Panc1 (cell line): ENCODE measurements around the gene SVOP. TPM values are rescaled to one million over a fixed set of nuclear protein-coding genes. Genes with fewer than 3 reads are reported as not detected.

Source experiments
- ATAC-seq: fragments of 200-7000 bp; cut with Tn5 transposase; 2 replicates; pipeline ENCODE4 v1.9.1; 2020; ENCODE audit warnings: mild to moderate bottlenecking, moderate library complexity
- BruUV-seq: library from RNA; stranded (reverse); fragments of 400-500 nt; replicated peaks from 2 replicates; lab custom pipeline; 2021; lab: Mats Ljungman, UMichigan
- CTCF ChIA-PET: fragments of 300-600 bp; sonication (Branson Sonifier 250); formaldehyde crosslinking; loops from one replicate; lab custom pipeline; 2022; ENCODE audit warnings: antibody characterized with exemption; lab: Charles Lee
- POLR2A ChIA-PET: fragments of 300-600 bp; sonication (Branson Sonifier 250); formaldehyde crosslinking; loops from one replicate; lab custom pipeline; 2022; ENCODE audit warnings: antibody characterized with exemption; lab: Charles Lee
- DNase-seq: peaks from one replicate; pipeline ENCODE4 v3.0.0-alpha.2; 2010; ENCODE audit warnings: low read depth, low spot score
- H3K27ac ChIP-seq: 2 replicates; pipeline ENCODE4 v1.5.1; 2011; ENCODE audit warnings: mild to moderate bottlenecking, low read length, inconsistent platforms
- H3K27me3 ChIP-seq: fragments of 200-500 bp; sonication (Bioruptor generic); 2 replicates; pipeline ENCODE4 v1.6.0; 2014; ENCODE audit warnings: low read length, inconsistent platforms; ENCODE audit not compliant: control insufficient read depth, insufficient read depth
- H3K36me3 ChIP-seq: fragments of 200-500 bp; sonication (Bioruptor generic); 2 replicates; pipeline ENCODE4 v1.5.1; 2014; ENCODE audit warnings: inconsistent platforms, mild to moderate bottlenecking, low read length, moderate library complexity; ENCODE audit not compliant: control insufficient read depth, insufficient read depth
- H3K4me1 ChIP-seq: 2 replicates; pipeline ENCODE4 v1.5.1; 2011; ENCODE audit warnings: inconsistent platforms, mild to moderate bottlenecking, low read length, moderate library complexity; ENCODE audit not compliant: control insufficient read depth, insufficient read depth
- H3K4me3 ChIP-seq, 2 experiments: 2 replicates each; pipeline ENCODE4 v1.5.1; 2011 to 2012; ENCODE audit warnings: low read depth in 2 of 2, low read length in 2 of 2, mild to moderate bottlenecking in 2 of 2, inconsistent platforms in 1 of 2, moderate library complexity in 1 of 2
- H3K9me3 ChIP-seq: fragments of 200-500 bp; sonication (Bioruptor generic); 2 replicates; pipeline ENCODE4 v1.5.1; 2014; ENCODE audit warnings: low read depth, mild to moderate bottlenecking, inconsistent platforms, low read length, moderate library complexity; ENCODE audit not compliant: control insufficient read depth, insufficient read depth
- CTCF ChIP-seq: fragments of 450-650 bp; IDR thresholded peaks from 2 replicates; pipeline ENCODE4 v1.5.1; 2017; ENCODE audit warnings: mild to moderate bottlenecking
- POLR2AphosphoS5 ChIP-seq: IDR thresholded peaks from 2 replicates; pipeline ENCODE4 v1.6.1; 2012; ENCODE audit warnings: mild to moderate bottlenecking, low read depth, low read length, moderate library complexity
- REST ChIP-seq, 2 experiments: IDR thresholded peaks; 2 replicates each; pipeline ENCODE4 v1.6.1; 2011 to 2012; ENCODE audit warnings: low read depth in 2 of 2, control low read depth in 1 of 2, low read length in 1 of 2, mild to moderate bottlenecking in 1 of 2, moderate library complexity in 1 of 2; ENCODE audit not compliant: insufficient read depth in 1 of 2
- SIN3A ChIP-seq: IDR thresholded peaks from 2 replicates; pipeline ENCODE4 v1.6.1; 2012; ENCODE audit warnings: low read depth, mild to moderate bottlenecking, low read length, moderate library complexity, borderline replicate concordance; ENCODE audit not compliant: insufficient read depth
- TCF7L2 ChIP-seq: IDR thresholded peaks from 2 replicates; pipeline ENCODE4 v1.6.1; 2011; ENCODE audit warnings: mild to moderate bottlenecking, low read depth, low read length, inconsistent platforms
- in situ Hi-C: cut with HindIII; loops from 2 replicates; pipeline ENCODE4 v1.10.0; 2016; ENCODE audit warnings: low sequenced_read_pairs, low pct_unique_long_range_greater_than_20kb
- intact Hi-C: fragments of 100-400 bp; cut with micrococcal nuclease; formaldehyde crosslinking; loops from one replicate; pipeline ENCODE4 v1.10.0; 2022; ENCODE audit not compliant: unreplicated experiment
- total RNA-seq: library from RNA; stranded (reverse); gene quantifications from one replicate; pipeline ENCODE4 v1.2.1, GENCODE V29; 2021; ENCODE audit not compliant: unreplicated experiment

Gene SVOP
- total RNA-seq, 1 experiment from 2014 or later = not detected

GRCh38 chr12:108930756-108931155 is 90.1 kb downstream of the SVOP start:
- POLR2A ChIA-PET = no interaction called here

DNA sequence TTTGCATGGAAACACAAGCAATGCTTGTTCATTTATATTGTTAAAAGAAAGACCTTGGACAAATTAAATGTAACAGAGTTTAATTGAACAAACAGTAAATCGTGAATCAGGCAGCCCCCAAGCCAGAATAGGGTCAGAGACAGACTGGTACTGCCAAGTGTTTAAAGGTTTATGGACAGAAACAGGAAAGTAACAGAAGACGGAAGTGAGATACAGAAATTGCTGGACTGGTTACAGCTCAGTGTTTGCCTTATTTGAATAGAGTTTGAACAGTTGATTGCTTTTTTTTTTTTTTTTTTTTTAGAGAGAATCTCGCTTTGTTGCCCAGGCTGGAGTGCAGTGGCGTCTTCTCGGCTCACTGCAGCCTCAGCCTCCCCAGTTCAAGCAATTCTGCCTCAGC is 90.7 kb downstream of the SVOP start:
- DNase-seq (no peak), ATAC-seq (no peak)
- TF ChIP-seq CTCF (no peak), TCF7L2 (no peak), SIN3A (no peak), REST (IDR thresholded peaks at IDR 0.05; ENCODE audit: insufficient read depth in 1 of 2, low read depth in 2 of 2, low read length in 1 of 2) (no peak), POLR2AphosphoS5 (no peak)
- in situ Hi-C loops = no loop called here
- Histone ChIP-seq H3K4me1 (no peaks in the 10 kb centered on the region), H3K27me3 (peaks cover 3% of the 10 kb centered on the region; the same call in 1 of the 2 replicates), H3K9me3 (no peaks in the 10 kb centered on the region), H3K36me3 (no peaks in the 10 kb centered on the region), H3K27ac (no peak overlapping the region), H3K4me3 (no peak overlapping the region)
- ChIA-PET POLR2A (no interaction called here), CTCF (no interaction called here)
- intact Hi-C loops = no loop called here
- no TSS peak for BruUV-seq

More at GRCh38 chr12:108930756-108931155, 90.1 kb downstream of the SVOP start:
- intact Hi-C loops = no loop called here
- DNase-seq (no peak), ATAC-seq (no peak)
- Histone ChIP-seq H3K9me3 (no peaks in the 10 kb centered on the region), H3K36me3 (no peaks in the 10 kb centered on the region), H3K27me3 (peaks cover 3% of the 10 kb centered on the region; the same call in 1 of the 2 replicates), H3K4me1 (no peaks in the 10 kb centered on the region), H3K4me3 (no peak overlapping the region), H3K27ac (no peak overlapping the region)
- in situ Hi-C loops = no loop called here
- CTCF ChIA-PET = no interaction called here
- TF ChIP-seq CTCF (no peak), TCF7L2 (no peak), SIN3A (no peak), POLR2AphosphoS5 (no peak), REST (IDR thresholded peaks at IDR 0.05; ENCODE audit: insufficient read depth in 1 of 2, low read depth in 2 of 2, low read length in 1 of 2) (no peak)
- BruUV-seq = no TSS peak
